SK-N-SH (cell line): ENCODE measurements around the gene CRLF1. TPM values are rescaled to one million over a fixed set of nuclear protein-coding genes. Genes with fewer than 3 reads are reported as not detected.

Source experiments
- ELF1 ChIP-seq: IDR thresholded peaks from 2 replicates; pipeline ENCODE4 v1.4.0; 2012
- FOSL2 ChIP-seq: IDR thresholded peaks from 2 replicates; pipeline ENCODE4 v1.4.0; 2012; ENCODE audit warnings: low read depth, mild to moderate bottlenecking, moderate library complexity, borderline replicate concordance
- FOXJ3 ChIP-seq: sonication (generic); formaldehyde crosslinking; IDR thresholded peaks from 2 replicates; pipeline ENCODE4 v1.5.1; 2020; ENCODE audit warnings: mild to moderate bottlenecking, missing genetic modification reagents
- FOXM1 ChIP-seq: IDR thresholded peaks from 2 replicates; pipeline ENCODE4 v1.4.0; 2012; ENCODE audit warnings: low read depth, mild to moderate bottlenecking
- GABPA ChIP-seq: IDR thresholded peaks from 2 replicates; pipeline ENCODE4 v1.4.0; 2012; ENCODE audit warnings: low read depth, mild to moderate bottlenecking
- JUND ChIP-seq: IDR thresholded peaks from 2 replicates; pipeline ENCODE4 v1.4.0; 2012
- MAX ChIP-seq: IDR thresholded peaks from 2 replicates; pipeline ENCODE4 v1.4.0; 2012; ENCODE audit warnings: low read depth
- MEF2A ChIP-seq: IDR thresholded peaks from 2 replicates; pipeline ENCODE4 v1.4.0; 2012; ENCODE audit warnings: low read depth, borderline replicate concordance
- NRF1 ChIP-seq: IDR thresholded peaks from 2 replicates; pipeline ENCODE4 v1.6.1; 2012; ENCODE audit warnings: low read depth, mild to moderate bottlenecking, low read length
- POLR2AphosphoS5 ChIP-seq: IDR thresholded peaks from 2 replicates; pipeline ENCODE4 v1.6.1; 2012; ENCODE audit warnings: low read depth, low read length
- REST ChIP-seq: IDR thresholded peaks from 2 replicates; pipeline ENCODE4 v1.6.1; 2012; ENCODE audit warnings: mild to moderate bottlenecking, low read depth, low read length, moderate library complexity
- RFX5 ChIP-seq: IDR thresholded peaks from 2 replicates; pipeline ENCODE4 v1.6.1; 2012; ENCODE audit warnings: mild to moderate bottlenecking, improper control_type of control experiment, low read length
- SIN3A ChIP-seq: IDR thresholded peaks from 2 replicates; pipeline ENCODE4 v1.6.1; 2012; ENCODE audit warnings: low read depth, mild to moderate bottlenecking, low read length, moderate library complexity, borderline replicate concordance
- TAF1 ChIP-seq: IDR thresholded peaks from 2 replicates; pipeline ENCODE4 v1.6.1; 2012; ENCODE audit warnings: low read depth, mild to moderate bottlenecking, low read length, moderate library complexity, borderline replicate concordance
- TCF12 ChIP-seq: IDR thresholded peaks from 2 replicates; pipeline ENCODE4 v1.4.0; 2012
- TEAD4 ChIP-seq: IDR thresholded peaks from 2 replicates; pipeline ENCODE4 v1.4.0; 2012; ENCODE audit warnings: mild to moderate bottlenecking, borderline replicate concordance; ENCODE audit not compliant: insufficient read depth
- polyA plus RNA-seq, 3 experiments: library from polyadenylated mRNA; depleted of rRNA; stranded (reverse); fragments of >200 nt; gene quantifications; 2 replicates each; pipeline ENCODE4 v1.2.3, GENCODE V29; 2012
- TF ChIP-seq, protein P1 (sequence below): IDR thresholded peaks from 2 replicates; pipeline ENCODE4; 2012
- TF ChIP-seq, protein P2 (sequence below): IDR thresholded peaks from 2 replicates; pipeline ENCODE4 v1.4.0; 2012; ENCODE audit warnings: low read depth, borderline replicate concordance
- TF ChIP-seq, protein P3 (sequence below): IDR thresholded peaks from 2 replicates; pipeline ENCODE4 v1.4.0; 2012; ENCODE audit warnings: low read depth, borderline replicate concordance
- TF ChIP-seq, protein P4 (sequence below): fragments of 150-350 bp; IDR thresholded peaks from 2 replicates; pipeline ENCODE4 v1.6.1; 2016; ENCODE audit warnings: mild to moderate bottlenecking, low read depth, low read length
- TF ChIP-seq, protein P5 (sequence below): fragments of 200-600 bp; sonication (generic); IDR thresholded peaks from 2 replicates; pipeline ENCODE4 v1.6.1; 2017; ENCODE audit warnings: antibody characterized with exemption, mild to moderate bottlenecking, moderate library complexity

Gene CRLF1
- polyA plus RNA-seq, 1 of the 3 experiments (the other 2 are of a cell fraction): 0.71 TPM

GRCh38 chr19:18588611-18589379 is 17.8 kb downstream of the CRLF1 start, which contains the start of gene REX1BD (continued):
- TF ChIP-seq REST (no peak), FOXM1 (no peak), MAX (peak; percentile 77; the same call in 1 of the 2 replicates), ELF1 (0 out of 2 replicates have a peak, but pooled peaks have one; percentile 21), MEF2A (no peak), POLR2AphosphoS5 (peak; percentile 52), TCF12 (no peak), FOSL2 (no peak), SIN3A (peak; percentile 86; the same call in 1 of the 2 replicates), GABPA (peak; percentile 42; the same call in 1 of the 2 replicates), NRF1 (peak; percentile 1; the same call in 1 of the 2 replicates), TAF1 (peak; percentile 68; the same call in 1 of the 2 replicates), TEAD4 (peak; percentile 28; the same call in 1 of the 2 replicates), FOXJ3 (0 out of 2 replicates have a peak, but pooled peaks have one; percentile 40), RFX5 (no peak), JUND (no peak)
- TF ChIP-seq, protein P1, sequence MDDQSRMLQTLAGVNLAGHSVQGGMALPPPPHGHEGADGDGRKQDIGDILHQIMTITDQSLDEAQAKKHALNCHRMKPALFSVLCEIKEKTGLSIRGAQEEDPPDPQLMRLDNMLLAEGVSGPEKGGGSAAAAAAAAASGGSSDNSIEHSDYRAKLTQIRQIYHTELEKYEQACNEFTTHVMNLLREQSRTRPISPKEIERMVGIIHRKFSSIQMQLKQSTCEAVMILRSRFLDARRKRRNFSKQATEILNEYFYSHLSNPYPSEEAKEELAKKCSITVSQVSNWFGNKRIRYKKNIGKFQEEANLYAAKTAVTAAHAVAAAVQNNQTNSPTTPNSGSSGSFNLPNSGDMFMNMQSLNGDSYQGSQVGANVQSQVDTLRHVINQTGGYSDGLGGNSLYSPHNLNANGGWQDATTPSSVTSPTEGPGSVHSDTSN: no peak
- TF ChIP-seq, protein P2, sequence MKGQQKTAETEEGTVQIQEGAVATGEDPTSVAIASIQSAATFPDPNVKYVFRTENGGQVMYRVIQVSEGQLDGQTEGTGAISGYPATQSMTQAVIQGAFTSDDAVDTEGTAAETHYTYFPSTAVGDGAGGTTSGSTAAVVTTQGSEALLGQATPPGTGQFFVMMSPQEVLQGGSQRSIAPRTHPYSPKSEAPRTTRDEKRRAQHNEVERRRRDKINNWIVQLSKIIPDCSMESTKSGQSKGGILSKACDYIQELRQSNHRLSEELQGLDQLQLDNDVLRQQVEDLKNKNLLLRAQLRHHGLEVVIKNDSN: no peak
- TF ChIP-seq, protein P3, sequence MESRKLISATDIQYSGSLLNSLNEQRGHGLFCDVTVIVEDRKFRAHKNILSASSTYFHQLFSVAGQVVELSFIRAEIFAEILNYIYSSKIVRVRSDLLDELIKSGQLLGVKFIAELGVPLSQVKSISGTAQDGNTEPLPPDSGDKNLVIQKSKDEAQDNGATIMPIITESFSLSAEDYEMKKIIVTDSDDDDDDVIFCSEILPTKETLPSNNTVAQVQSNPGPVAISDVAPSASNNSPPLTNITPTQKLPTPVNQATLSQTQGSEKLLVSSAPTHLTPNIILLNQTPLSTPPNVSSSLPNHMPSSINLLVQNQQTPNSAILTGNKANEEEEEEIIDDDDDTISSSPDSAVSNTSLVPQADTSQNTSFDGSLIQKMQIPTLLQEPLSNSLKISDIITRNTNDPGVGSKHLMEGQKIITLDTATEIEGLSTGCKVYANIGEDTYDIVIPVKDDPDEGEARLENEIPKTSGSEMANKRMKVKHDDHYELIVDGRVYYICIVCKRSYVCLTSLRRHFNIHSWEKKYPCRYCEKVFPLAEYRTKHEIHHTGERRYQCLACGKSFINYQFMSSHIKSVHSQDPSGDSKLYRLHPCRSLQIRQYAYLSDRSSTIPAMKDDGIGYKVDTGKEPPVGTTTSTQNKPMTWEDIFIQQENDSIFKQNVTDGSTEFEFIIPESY: no peak
- TF ChIP-seq, protein P4, sequence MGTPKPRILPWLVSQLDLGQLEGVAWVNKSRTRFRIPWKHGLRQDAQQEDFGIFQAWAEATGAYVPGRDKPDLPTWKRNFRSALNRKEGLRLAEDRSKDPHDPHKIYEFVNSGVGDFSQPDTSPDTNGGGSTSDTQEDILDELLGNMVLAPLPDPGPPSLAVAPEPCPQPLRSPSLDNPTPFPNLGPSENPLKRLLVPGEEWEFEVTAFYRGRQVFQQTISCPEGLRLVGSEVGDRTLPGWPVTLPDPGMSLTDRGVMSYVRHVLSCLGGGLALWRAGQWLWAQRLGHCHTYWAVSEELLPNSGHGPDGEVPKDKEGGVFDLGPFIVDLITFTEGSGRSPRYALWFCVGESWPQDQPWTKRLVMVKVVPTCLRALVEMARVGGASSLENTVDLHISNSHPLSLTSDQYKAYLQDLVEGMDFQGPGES: no peak
- TF ChIP-seq, protein P5, sequence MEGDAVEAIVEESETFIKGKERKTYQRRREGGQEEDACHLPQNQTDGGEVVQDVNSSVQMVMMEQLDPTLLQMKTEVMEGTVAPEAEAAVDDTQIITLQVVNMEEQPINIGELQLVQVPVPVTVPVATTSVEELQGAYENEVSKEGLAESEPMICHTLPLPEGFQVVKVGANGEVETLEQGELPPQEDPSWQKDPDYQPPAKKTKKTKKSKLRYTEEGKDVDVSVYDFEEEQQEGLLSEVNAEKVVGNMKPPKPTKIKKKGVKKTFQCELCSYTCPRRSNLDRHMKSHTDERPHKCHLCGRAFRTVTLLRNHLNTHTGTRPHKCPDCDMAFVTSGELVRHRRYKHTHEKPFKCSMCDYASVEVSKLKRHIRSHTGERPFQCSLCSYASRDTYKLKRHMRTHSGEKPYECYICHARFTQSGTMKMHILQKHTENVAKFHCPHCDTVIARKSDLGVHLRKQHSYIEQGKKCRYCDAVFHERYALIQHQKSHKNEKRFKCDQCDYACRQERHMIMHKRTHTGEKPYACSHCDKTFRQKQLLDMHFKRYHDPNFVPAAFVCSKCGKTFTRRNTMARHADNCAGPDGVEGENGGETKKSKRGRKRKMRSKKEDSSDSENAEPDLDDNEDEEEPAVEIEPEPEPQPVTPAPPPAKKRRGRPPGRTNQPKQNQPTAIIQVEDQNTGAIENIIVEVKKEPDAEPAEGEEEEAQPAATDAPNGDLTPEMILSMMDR: peak; percentile 86
